Psoas muscle (tissue), 8 donors: Measurements from ENCODE around the gene LHFPL3. TPM values are rescaled to one million over a fixed set of nuclear protein-coding genes. Genes with fewer than 3 reads are reported as not detected.

Experiments
- ATAC-seq, 4 donors: fragments of 200-7000 bp; cut with Tn5 transposase; one replicate each; pipeline ENCODE4 v1.9.1; 2020; ENCODE audit warnings: moderate library complexity in 3 of 4, mild to moderate bottlenecking in 2 of 4
- DNase-seq, 2 donors: peaks; one replicate each; pipeline ENCODE4 v3.0.0-alpha.2; 2020
- H3K27ac ChIP-seq: fragments of 200-600 bp; one replicate; pipeline ENCODE4 v1.8.0; 2022
- H3K27me3 ChIP-seq, 3 donors: fragments of 200-600 bp in 1 of 3; one replicate each; pipeline versions ENCODE4 v1.6.1 to v1.8.0; 2013 to 2022; ENCODE audit warnings: low read length in 2 of 3, mild to moderate bottlenecking in 2 of 3, moderate library complexity in 1 of 3; ENCODE audit not compliant: insufficient read depth in 3 of 3
- H3K36me3 ChIP-seq, 2 donors: fragments of 200-600 bp in 1 of 2; one replicate each; pipeline versions ENCODE4 v1.6.1 to v1.8.0; 2013 to 2022; ENCODE audit warnings: low read depth in 1 of 2, mild to moderate bottlenecking in 1 of 2, moderate library complexity in 1 of 2; ENCODE audit not compliant: insufficient read depth in 1 of 2
- H3K4me1 ChIP-seq: fragments of 200-600 bp; one replicate; pipeline ENCODE4 v1.8.0; 2022
- H3K4me3 ChIP-seq: fragments of 200-600 bp; one replicate; pipeline ENCODE4 v1.8.0; 2022; ENCODE audit warnings: mild to moderate bottlenecking
- H3K9me3 ChIP-seq: fragments of 200-600 bp; one replicate; pipeline ENCODE4 v1.8.0; 2022
- CTCF ChIP-seq: fragments of 200-600 bp; IDR thresholded peaks from one replicate; pipeline ENCODE4 v1.8.0; 2022; ENCODE audit warnings: antibody characterized with exemption
- WGBS, 3 donors: extraction: QIAGEN DNeasy Blood & Tissue Kit; methylation state at CpG; one replicate each; pipeline versions ENCODE4 v1.1.6 to v1.1.7; 2013; 5-methylcytosine and 5-hydroxymethylcytosine counted together
- intact Hi-C, 2 donors: fragments of 100-400 bp; cut with DNase I; formaldehyde crosslinking; loops; one replicate each; pipeline versions ENCODE4 v1.11.0 to v1.14.2; 2022
- polyA plus RNA-seq, 3 donors: library from polyadenylated mRNA; stranded (reverse); fragments of 200-250 nt; gene quantifications; one replicate each; pipeline ENCODE4 v1.2.3, GENCODE V29; 2013
- total RNA-seq, 4 donors: library from RNA; stranded (reverse); fragmentation: NEBNext Ultra II Directional in 2 of 4; extraction: Animal tissue kit (Norgen Biotek cat#: 25700) in 2 of 4; gene quantifications; one replicate each; pipeline versions ENCODE4 v1.2.1 to v1.2.4, GENCODE V29; 2021 to 2023
- donor health status: healthy with polysubstance abuse.
- donor health status: DM: no; HTN: no; CAD: no; lungs with moderate emphysema.
- donor health status: Bipolar disorder and iron deficiency.
- donor health status: healthy.
- donor health status: DM: yes; HTN: yes; CAD: no.
- donor health status: DM: no; HTN: no; CAD: no.
- donor health status: DM: no; HTN: no; CAD: no.
- donor health status: DM: yes; HTN: yes; CAD: no.

The LHFPL3 gene
- total and polyA plus RNA-seq, 7 donors, result not detected

GRCh38 chr7:104902183-104902582 is 573.8 kb downstream of the LHFPL3 start:
- Histone ChIP-seq H3K27ac (no peak overlapping the region), H3K27me3 (peaks cover 0 to 3% (median 0%) of the 10 kb centered on the region in 3 donors), H3K4me3 (no peak overlapping the region), H3K4me1 (no peaks in the 10 kb centered on the region), H3K36me3 (no peaks in the 10 kb centered on the region), H3K9me3 (no peaks in the 10 kb centered on the region)
- no peak for TF ChIP-seq CTCF
- DNase-seq, result no peak
- 79 to 95% (median 95%) methylated on average over 6 of the region's 6 CpGs for WGBS, 3 donors
- ATAC-seq, result no peak
- intact Hi-C loops, result no loop called here

- Histone ChIP-seq H3K9me3 (no peaks in the 10 kb centered on the region), H3K27ac (no peak overlapping the region), H3K4me3 (no peak overlapping the region), H3K36me3 (no peaks in the 10 kb centered on the region), H3K27me3 (peaks cover 0 to 3% (median 0%) of the 10 kb centered on the region in 3 donors), H3K4me1 (no peaks in the 10 kb centered on the region)
- intact Hi-C loops, result no loop called here
- WGBS, 3 donors, result 78 to 93% (median 89%) methylated on average over 2 of the region's 2 CpGs
- DNase-seq (no peak), ATAC-seq (no peak)
- TF ChIP-seq CTCF, result no peak
Observed at GRCh38 chr7:104903044-104903443, 574.6 kb downstream of the LHFPL3 start.

DNA sequence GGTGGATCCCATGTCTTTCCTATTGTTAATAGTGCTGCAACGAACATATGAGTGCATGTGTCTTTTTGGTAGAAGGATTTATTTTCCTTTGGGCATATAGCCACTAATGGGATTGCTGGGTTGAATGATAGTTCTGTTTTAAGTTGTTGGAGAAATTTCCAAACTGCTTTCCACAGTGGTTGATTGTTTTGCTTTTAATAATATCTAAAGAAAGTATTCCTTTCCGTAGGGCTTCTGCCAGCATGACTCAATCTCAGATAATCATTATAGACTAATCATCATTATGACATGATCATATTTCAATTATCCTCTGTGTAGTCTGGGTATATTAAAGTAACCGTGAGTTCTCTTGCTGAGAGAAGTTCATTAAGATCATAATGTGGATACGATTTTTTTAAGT is 575.4 kb downstream of the LHFPL3 start:
- DNase-seq (no peak), ATAC-seq (no peak)
- TF ChIP-seq CTCF, result no peak
- 72 to 84% (median 78%) methylated on average over 4 of the region's 4 CpGs for WGBS, 3 donors
- H3K9me3 ChIP-seq, result no peaks in the 10 kb centered on the region
- H3K27ac ChIP-seq, result no peak overlapping the region
- no peak overlapping the region for H3K4me3 ChIP-seq
- peaks cover 0 to 3% (median 0%) of the 10 kb centered on the region in 3 donors for H3K27me3 ChIP-seq
- H3K4me1 ChIP-seq, result no peaks in the 10 kb centered on the region
- intact Hi-C loops, result no loop called here
- H3K36me3 ChIP-seq, result no peaks in the 10 kb centered on the region

DNA sequence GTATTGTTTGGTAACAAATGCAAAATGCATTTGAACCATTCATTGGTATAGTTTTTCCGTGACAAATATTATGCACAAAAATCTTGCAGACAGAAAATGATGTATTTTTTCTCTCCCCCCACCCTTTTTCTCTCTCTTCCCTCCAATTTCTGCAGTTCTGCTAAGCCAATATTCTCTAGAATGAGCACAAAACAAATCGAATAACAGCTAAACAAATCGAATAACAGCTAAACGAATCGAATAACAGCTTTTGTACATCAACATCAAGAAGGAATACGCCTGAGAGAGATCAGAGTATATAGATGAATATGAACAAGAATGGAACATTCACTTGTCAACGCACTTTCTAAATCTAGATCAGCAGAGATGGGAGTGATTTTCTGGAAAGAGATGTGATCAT is 577.6 kb downstream of the LHFPL3 start:
- H3K27ac ChIP-seq, result no peak overlapping the region
- H3K27me3 ChIP-seq, result peaks cover 0 to 3% (median 0%) of the 10 kb centered on the region in 3 donors
- ATAC-seq (no peak), DNase-seq (no peak)
- H3K4me1 ChIP-seq, result no peaks in the 10 kb centered on the region
- intact Hi-C loops, result no loop called here
- 87 to 91% (median 89%) methylated on average over 7 of the region's 7 CpGs for WGBS, 3 donors
- no peak overlapping the region for H3K4me3 ChIP-seq
- no peaks in the 10 kb centered on the region for H3K9me3 ChIP-seq
- TF ChIP-seq CTCF, result no peak
- no peaks in the 10 kb centered on the region for H3K36me3 ChIP-seq

DNA sequence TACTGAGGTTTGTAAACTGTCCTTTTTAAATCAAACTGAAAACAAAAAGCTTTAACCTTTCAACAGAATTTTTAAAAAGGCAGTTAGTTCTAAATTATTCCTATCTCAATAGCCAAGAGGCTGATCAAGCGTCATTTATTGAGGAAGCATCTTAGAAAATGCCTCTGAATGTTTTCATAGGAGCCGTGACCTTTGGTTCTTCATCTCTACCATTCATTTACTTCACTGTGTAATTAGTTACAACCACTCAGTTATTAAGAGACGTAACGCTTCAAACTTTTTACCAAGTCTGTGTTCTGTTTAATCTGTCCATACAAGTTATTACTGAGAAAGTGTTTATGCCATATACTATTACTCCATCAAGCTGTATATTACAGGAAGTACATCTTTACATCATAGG is 578.2 kb downstream of the LHFPL3 start:
- intact Hi-C loops, result no loop called here
- ATAC-seq (no peak), DNase-seq (no peak)
- H3K27me3 ChIP-seq, result peaks cover 0 to 3% (median 0%) of the 10 kb centered on the region in 3 donors
- 79 to 81% (median 80%) methylated on average over 4 of the region's 4 CpGs for WGBS, 3 donors
- TF ChIP-seq CTCF, result no peak
- no peak overlapping the region for H3K4me3 ChIP-seq
- H3K9me3 ChIP-seq, result no peaks in the 10 kb centered on the region
- no peaks in the 10 kb centered on the region for H3K36me3 ChIP-seq
- no peak overlapping the region for H3K27ac ChIP-seq
- no peaks in the 10 kb centered on the region for H3K4me1 ChIP-seq
